NCI-H82 (cell line): ENCODE measurements around the gene PDE8B.

Experiments
- DNase-seq: peaks from one replicate; lab custom pipeline; 2025; lab: John Stamatoyannopoulos, UW

The PDE8B gene

DNA sequence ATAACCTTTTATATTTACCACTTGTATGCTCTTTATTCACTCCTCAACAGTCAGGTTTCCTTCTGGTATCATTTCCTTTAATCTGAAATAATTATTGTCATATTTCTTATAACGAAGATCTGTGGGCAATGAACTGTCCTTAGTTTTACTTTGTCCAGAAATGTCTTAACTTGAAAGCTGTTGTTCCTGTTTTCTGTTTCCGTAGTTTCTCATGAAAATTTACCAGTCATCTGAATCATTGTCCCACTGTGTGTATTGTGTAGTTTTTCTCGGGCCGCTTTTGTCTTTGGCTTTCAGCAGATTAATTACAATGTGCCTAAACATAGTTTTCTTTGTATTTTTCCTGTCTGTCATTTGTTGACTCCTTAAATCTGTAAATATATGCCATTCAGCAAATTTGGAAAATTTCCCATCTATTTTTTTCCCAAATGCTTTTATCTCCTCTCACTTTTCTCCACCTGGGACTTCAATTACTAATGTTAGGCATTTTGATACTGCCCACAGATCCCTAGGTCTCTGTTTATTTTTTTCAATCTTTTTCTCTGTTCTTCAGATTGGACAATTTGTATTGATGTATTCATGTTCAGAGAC, 74.9 kb downstream of the PDE8B start:
- DNase-seq = no peak

DNA sequence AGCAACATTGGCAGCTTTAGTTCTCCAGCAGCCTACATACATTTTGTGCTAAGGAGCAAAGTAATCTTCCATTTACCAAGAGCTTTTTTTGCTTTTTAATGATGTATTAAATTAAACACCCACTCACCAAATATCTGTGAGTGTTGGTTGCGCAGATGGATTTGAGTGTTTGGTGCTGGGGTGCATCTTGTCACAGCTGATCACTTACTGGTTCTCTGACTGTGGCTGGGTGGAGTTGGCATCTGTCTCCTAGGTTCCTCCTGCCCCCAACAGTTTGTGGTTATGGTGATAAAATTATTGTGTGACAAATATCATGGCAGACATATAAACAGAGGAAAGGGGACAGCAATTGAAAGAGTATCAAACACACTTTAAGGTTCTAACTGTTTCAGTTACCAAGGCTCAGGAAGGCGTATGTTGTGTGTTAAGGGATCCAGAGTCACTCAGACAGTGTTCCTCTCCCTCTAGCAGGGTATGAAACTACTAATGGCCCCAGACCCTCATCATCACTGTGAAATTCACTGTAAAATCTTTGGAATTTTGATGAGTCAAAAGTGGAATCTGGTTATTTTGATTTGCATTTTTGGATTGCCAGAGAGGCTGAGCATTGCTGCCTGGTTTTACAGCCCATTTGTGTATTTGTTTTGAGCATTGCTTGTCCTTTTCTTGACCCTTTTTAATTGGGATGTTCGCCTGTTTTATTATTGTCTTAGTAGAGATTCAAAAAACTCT, 81.7 kb downstream of the PDE8B start:
- DNase-seq = no peak

- DNase-seq = no peak
Measured at GRCh38 chr5:77294185-77294584, 83.7 kb downstream of the PDE8B start.

DNA sequence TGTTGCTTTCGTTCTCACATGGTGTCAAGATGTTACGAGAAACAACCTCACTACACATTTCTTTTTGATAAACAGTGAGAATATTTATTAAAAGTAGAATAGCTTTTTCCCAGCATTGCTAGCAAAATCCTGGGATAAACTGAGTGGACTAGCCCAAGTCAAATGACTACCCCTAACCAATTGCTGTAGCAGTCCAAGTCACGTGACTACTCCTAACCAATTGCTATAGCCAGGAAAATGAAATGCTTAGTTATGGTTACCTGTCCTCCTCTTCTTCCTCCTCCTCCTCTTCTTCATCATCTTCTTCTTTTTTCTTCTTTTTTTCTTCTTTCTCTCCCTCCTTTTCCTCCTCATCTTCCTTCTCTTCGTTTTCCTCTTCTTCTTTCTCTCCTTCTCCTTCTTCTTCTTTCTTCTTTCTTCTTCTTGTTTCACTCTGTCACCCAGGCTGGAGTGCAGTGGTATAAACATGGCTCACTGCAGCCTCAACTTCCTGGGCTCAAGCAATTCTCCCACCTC, 85.4 kb downstream of the PDE8B start:
- no peak for DNase-seq

DNA sequence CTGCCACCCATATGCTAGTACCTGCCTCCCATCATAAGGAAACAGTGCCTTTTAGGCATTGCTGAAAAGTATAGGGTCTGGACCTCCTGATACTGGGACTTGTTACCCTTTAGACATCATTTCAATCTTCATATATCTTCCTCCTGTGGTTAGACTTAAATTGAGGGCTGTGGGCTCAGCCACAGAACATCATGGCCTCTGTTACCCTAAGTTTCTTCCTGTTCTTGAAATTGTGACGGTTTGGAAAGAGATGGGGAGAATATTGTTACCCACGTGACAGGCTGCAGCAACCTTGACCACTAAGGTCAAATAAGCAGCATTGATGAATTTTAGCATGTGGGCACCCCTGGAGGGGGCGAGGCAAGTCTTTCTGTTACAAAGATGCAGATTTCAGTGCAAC, 87.7 kb downstream of the PDE8B start:
- no peak for DNase-seq

DNA sequence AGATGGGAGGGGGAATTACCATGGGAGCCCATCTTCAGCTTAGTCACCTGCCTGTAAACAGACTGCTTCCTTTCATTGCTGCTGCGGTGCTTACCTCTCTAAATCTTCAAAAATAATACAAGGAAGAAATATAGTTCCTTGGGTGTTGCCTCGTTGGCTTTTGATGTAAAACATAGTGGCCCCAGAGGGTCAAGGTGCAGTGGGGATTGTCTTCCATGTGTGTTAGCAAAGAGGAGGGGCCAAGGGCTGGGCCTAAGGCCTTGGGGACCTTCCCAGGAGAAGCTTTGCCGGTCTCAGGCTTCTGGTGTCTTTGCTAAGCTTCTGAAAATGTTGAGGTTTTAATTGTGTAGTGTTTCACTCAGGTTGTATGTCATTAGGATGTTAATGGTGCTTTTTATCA, 90.0 kb downstream of the PDE8B start:
- DNase-seq = no peak

DNA sequence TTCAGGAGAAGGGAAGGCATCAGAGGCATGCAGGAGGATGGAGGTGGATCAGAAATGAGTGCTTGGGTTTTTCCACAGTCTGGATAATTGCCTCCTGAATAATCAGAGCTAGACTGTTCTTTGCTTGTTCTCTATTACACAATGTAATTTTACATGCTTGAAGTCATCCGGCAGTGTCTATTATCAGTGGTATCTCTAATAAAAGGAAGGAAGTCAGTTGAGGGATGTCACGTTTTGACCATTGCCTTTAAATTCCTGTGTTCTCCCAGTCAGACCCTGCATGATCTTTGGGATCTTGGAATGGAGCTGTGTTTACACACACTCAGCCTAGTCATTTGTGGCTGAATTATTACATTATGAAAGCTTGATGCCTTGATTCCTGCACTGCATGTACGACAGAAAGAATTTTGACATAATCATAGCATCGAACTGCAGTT, 91.0 kb downstream of the PDE8B start:
- DNase-seq = no peak

DNA sequence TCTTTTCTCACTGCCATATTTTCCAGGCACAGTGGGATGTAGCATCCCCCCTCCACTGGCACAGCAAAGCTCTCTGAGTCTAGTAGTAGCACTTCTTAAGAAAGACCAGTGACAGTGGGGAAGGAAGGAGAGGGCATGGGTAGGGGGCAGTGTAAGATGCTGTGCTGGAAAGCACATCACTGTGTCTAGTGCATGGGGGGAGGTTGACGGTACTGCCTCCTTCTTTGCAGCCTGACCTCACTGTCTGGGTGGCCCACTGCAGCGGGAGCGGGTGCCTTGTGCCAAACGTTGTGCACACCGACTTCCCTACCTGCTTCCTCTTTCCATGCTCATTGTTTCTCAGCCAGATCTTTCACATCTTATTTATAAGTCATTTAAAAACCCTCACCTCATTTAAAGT, 91.8 kb downstream of the PDE8B start:
- peak; percentile 32 for DNase-seq

DNA sequence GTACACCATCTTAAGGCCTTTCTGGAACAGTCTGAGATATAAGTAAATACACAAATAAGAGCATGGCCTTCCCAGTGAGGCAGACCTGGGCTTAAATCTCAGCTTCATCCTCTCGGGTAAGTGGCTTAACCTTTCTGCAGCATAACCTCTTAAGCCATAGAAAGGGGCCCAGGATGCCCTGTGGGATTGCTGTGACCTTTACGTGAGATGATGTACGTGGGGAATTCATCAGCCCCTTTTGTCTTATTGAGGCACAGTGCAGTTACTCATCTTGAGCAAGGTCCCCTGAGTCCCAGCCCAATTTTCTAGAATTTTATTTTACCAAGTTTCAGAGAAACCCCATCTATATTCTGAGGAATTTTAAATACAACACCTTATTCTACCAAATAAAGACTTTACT, 92.2 kb downstream of the PDE8B start:
- peak; percentile 66 for DNase-seq

- no peak for DNase-seq
Measured at GRCh38 chr5:77304388-77304787, 93.9 kb downstream of the PDE8B start.

GRCh38 chr5:77305222-77305846, 94.9 kb downstream of the PDE8B start:
- DNase-seq = no peak

GRCh38 chr5:77305956-77306355, 95.5 kb downstream of the PDE8B start:
- no peak for DNase-seq

DNA sequence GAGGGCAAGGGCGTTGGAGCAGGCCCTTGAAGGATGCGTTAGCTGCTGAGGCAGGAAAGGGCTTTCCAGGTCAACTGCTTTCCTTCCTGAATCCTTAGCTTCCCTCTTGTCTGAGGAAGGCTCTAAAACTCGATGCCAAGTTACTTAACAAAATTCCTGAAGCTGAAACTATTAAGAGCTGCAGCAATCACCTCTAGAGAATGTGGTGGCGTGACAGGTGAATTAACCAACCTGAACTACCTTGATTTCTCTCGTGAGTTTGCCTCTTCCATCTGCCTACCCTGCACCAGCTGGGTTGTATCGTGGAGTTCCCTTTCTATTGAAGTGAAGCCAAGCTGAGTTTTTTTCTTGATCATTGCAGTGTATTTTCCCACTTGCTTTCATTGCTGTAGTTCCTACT, 96.1 kb downstream of the PDE8B start:
- DNase-seq = no peak

- no peak for DNase-seq
Measured at GRCh38 chr5:77308154-77308960, 97.9 kb downstream of the PDE8B start.

GRCh38 chr5:77309140-77309539, 98.7 kb downstream of the PDE8B start:
- no peak for DNase-seq

- DNase-seq = no peak
Measured at GRCh38 chr5:77310494-77311213, 100.2 kb downstream of the PDE8B start.

DNA sequence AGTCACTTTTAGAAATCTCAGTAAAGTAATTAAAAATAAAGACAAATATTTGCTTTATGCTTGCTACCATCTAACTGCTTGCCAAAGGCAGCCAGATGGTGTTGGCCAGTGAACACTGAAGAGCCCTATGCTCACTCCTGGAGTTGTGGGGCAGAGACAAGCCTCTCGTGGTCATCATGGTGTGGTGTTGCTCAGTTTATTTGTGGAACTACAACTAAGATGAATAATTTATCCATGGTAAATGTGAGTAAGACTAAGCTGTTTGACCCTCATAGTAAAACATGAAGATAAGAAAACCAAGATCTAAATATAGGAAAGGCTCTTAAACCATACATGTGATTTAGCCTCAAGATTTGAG, 100.7 kb downstream of the PDE8B start:
- no peak for DNase-seq

DNA sequence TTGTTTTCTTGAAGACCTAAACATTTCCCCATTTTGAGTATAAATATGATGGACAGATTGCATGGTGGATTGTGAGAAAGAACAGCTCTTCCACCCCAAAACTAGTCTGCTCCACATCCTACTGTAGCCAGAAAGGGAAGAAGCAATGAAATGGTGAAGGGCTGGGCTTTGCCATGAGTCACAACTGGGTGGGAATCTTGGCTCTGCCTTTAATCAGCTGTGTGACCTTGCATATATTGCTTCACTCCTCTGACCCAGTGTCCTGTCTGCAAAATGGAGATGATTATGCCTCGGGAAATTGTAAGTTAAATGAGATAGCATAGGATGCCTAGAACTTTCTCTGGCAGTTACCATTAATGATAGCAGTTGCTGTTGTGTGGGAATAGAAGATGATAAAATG, 101.9 kb downstream of the PDE8B start:
- no peak for DNase-seq

DNA sequence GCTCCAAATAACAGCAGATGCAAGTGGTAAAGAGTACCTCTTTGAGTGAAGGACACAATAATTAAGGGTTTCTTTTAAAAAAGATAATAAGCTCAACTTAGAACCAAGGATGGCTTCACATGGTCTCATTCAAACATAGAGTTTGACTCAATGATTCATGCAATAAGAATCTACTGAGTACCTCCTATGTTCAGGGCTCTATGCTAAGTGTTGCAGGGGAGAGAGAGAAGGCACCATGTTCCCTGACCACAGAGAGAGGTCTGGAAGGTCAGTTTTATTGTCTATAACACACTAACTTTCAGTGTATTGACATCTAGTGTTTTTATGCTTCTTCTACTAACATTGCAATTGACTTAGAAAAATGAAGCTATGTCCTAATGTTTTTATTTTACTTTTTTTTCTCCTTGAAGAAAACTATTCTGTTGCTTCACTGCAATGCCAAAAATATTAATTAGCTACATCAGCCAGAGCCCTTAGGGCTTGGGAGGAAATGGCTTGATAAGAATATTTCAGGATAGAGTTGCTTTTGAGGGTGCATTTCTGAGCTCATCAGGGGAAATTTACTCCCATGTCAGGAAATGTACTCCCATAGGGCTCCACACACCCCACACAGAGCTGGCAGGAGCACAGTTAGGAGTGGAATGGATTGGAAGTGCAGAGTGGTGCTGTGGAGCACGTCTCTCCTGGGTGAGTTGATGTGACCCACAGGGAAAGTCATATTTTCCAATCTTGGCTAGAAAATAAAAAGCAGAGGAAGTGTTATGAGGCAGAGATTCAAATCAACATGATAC, 106.6 kb downstream of the PDE8B start:
- DNase-seq = no peak

DNA sequence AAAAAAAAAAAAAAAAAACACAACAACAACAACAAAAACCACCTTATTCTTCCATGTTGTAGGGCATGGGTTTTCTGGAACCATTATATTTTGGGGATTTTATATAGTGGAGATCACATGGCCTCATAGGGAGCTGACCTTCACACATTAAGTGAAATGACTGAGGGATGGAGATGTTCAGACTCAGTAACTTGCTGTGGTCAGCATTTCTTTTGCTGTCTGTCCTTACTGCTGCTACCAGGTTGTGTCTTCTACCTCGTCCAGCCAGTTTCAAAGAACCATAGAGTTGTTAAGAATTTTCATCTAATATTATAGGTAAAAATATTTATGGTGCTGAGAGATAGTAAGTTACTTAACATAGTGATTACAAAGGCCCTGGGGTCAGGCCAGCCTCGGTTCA, 107.6 kb downstream of the PDE8B start:
- DNase-seq = no peak
